ENCODE results near the gene TBCC.

Gene TBCC

GRCh38 chr6:42766163-42766670, 20.3 kb upstream of the TBCC start:
- no peak overlapping the region for H3K4me3 ChIP-seq (ENCODE audit: low read depth, low read length)
- H3K9ac ChIP-seq (ENCODE audit: low read depth, low read length) = no peak overlapping the region
- peaks cover 7% of the 10 kb centered on the region for H3K36me3 ChIP-seq (ENCODE audit: control insufficient read depth, insufficient read depth, low read length)
- H3K9me3 ChIP-seq (ENCODE audit: control insufficient read depth, insufficient read depth, low read length) = no peaks in the 10 kb centered on the region
- H3K27me3 ChIP-seq (ENCODE audit: control insufficient read depth, insufficient read depth, low read length) = no peaks in the 10 kb centered on the region
- peaks cover 6% of the 10 kb centered on the region for H3K4me1 ChIP-seq (ENCODE audit: control insufficient read depth, insufficient read depth, low read length)

DNA sequence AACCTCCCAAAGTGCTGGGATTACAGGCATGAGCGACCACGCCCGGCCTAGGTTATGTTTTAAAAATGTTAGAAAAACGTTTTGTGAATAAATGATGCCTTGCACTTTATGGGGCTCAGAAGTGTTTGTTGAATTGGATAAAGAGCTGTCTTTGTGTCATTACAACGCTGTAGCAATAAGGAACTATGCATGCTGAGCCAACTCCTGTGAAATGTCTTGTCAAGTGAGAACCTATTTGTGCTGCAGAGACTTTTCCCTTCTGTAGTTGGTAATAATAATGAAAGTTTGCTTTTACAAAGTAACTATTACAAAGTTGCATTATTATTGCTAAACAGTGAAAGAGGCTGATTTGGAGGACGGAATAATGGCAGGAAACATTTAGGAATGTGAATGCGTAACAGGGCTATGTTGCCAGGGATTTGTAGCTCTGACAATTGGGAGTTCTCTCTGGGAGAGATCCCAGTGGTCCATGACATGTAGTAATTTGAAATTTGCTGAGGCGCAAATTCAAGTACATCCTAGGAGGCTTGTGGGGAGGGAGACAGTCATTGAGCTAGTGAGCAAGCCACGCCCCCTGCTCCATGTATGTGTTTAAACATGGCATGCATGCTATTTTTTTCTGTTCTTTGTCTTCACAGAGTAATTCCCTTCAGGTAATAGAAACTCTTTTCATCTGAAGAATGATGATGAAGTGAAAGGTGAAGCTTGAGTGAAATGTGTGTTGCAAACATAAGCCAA, 19.2 kb upstream of the TBCC start:
- Histone ChIP-seq H3K9me3 (ENCODE audit: control insufficient read depth, insufficient read depth, low read length) (no peaks in the 10 kb centered on the region), H3K4me3 (ENCODE audit: low read depth, low read length) (no peak overlapping the region), H3K36me3 (ENCODE audit: control insufficient read depth, insufficient read depth, low read length) (peaks cover 7% of the 10 kb centered on the region), H3K27me3 (ENCODE audit: control insufficient read depth, insufficient read depth, low read length) (no peaks in the 10 kb centered on the region), H3K9ac (ENCODE audit: low read depth, low read length) (no peak overlapping the region), H3K4me1 (ENCODE audit: control insufficient read depth, insufficient read depth, low read length) (peaks cover 6% of the 10 kb centered on the region)

DNA sequence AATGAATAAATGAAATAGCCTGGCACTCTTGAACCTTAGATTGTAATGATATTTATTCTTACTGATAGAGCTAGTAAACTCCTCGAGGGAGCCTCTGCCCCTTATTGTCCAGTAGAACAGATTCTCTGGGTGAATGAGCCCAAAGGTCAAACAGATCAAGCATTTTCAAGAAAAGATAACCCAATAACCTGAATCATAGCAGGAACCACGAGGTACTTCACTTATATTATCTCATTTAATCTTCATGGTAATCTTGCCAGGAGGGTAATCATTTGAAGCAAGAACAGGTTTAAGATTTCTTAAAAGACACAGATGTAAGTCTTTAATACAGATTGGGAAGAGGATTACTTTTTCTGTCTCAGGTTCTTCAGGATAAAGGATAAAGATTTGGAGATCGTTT, 17.0 kb upstream of the TBCC start:
- no peaks in the 10 kb centered on the region for H3K27me3 ChIP-seq (ENCODE audit: control insufficient read depth, insufficient read depth, low read length)
- no peak overlapping the region for H3K4me3 ChIP-seq (ENCODE audit: low read depth, low read length)
- H3K9ac ChIP-seq (ENCODE audit: low read depth, low read length) = no peak overlapping the region
- peaks cover 10% of the 10 kb centered on the region for H3K4me1 ChIP-seq (ENCODE audit: control insufficient read depth, insufficient read depth, low read length)
- no peaks in the 10 kb centered on the region for H3K9me3 ChIP-seq (ENCODE audit: control insufficient read depth, insufficient read depth, low read length)
- H3K36me3 ChIP-seq (ENCODE audit: control insufficient read depth, insufficient read depth, low read length) = peaks cover 7% of the 10 kb centered on the region

DNA sequence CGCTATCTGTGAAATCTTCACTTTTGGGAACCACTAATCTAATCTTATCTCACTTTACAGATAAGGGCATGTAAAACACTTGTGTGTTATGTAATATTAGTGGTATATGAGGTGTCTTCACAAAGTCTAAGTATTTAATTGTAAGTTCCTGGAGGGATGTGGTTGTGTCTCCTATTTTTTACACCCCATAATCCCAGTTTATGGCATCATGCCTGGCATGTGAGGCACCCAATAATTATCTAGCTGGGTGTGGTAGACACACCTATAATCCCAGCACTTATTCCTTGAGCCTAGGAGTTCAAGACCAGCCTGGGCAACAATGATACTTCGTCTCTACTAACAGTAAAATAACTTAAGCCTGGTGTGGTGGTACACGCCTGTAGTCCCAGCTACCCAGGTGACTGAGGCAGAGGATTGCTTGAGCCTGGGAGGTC, 16.5 kb upstream of the TBCC start:
- H3K9me3 ChIP-seq (ENCODE audit: control insufficient read depth, insufficient read depth, low read length) = no peaks in the 10 kb centered on the region
- H3K27me3 ChIP-seq (ENCODE audit: control insufficient read depth, insufficient read depth, low read length) = no peaks in the 10 kb centered on the region
- no peak overlapping the region for H3K4me3 ChIP-seq (ENCODE audit: low read depth, low read length)
- H3K36me3 ChIP-seq (ENCODE audit: control insufficient read depth, insufficient read depth, low read length) = peaks cover 6% of the 10 kb centered on the region
- no peak overlapping the region for H3K9ac ChIP-seq (ENCODE audit: low read depth, low read length)
- peaks cover 12% of the 10 kb centered on the region for H3K4me1 ChIP-seq (ENCODE audit: control insufficient read depth, insufficient read depth, low read length)

GRCh38 chr6:42761287-42762067, 15.6 kb upstream of the TBCC start:
- H3K36me3 ChIP-seq (ENCODE audit: control insufficient read depth, insufficient read depth, low read length) = peaks cover 4% of the 10 kb centered on the region
- H3K27me3 ChIP-seq (ENCODE audit: control insufficient read depth, insufficient read depth, low read length) = no peaks in the 10 kb centered on the region
- H3K9me3 ChIP-seq (ENCODE audit: control insufficient read depth, insufficient read depth, low read length) = no peaks in the 10 kb centered on the region
- no peak overlapping the region for H3K9ac ChIP-seq (ENCODE audit: low read depth, low read length)
- H3K4me1 ChIP-seq (ENCODE audit: control insufficient read depth, insufficient read depth, low read length) = peaks cover 14% of the 10 kb centered on the region
- H3K4me3 ChIP-seq (ENCODE audit: low read depth, low read length) = no peak overlapping the region

DNA sequence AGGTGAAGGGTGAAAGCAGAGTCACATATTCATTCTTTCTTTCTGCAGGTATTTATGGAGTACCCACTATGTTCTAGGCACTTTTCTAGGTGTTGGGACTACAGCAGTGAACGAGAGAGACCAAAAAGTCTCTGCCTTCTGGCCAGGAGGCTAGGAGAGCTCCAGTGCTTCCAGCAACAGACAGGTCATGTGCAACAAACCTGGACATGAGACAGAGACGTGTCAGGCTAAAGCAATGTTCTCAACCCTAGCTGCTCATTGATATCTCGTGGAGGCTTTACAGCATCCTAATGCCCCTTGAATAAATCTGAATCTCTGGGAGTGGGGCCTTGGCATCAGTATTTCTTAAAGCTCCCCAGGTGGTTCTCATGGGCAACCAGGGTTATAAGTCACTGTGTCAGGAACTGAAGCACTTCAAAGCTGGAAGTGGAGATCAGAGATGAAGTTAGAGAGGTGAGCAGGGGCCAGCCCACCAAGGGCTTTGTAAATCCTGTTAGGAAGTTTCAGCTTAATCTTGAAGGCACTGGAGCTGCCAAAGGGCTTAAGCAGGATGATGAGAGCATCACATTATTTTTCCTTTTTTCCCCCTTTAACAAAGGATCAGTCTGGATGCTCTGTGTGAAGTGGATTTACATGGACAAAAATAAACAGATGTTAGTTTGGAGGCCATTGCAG, 13.0 kb upstream of the TBCC start:
- Histone ChIP-seq H3K4me3 (ENCODE audit: low read depth, low read length) (no peak overlapping the region), H3K4me1 (ENCODE audit: control insufficient read depth, insufficient read depth, low read length) (peaks cover 18% of the 10 kb centered on the region), H3K9ac (ENCODE audit: low read depth, low read length) (no peak overlapping the region), H3K36me3 (ENCODE audit: control insufficient read depth, insufficient read depth, low read length) (peaks cover 4% of the 10 kb centered on the region), H3K9me3 (ENCODE audit: control insufficient read depth, insufficient read depth, low read length) (no peaks in the 10 kb centered on the region), H3K27me3 (ENCODE audit: control insufficient read depth, insufficient read depth, low read length) (no peaks in the 10 kb centered on the region)

GRCh38 chr6:42756722-42757121, 10.8 kb upstream of the TBCC start:
- H3K36me3 ChIP-seq (ENCODE audit: control insufficient read depth, insufficient read depth, low read length) = no peaks in the 10 kb centered on the region
- H3K4me3 ChIP-seq (ENCODE audit: low read depth, low read length) = no peak overlapping the region
- H3K9ac ChIP-seq (ENCODE audit: low read depth, low read length) = no peak overlapping the region
- H3K9me3 ChIP-seq (ENCODE audit: control insufficient read depth, insufficient read depth, low read length) = no peaks in the 10 kb centered on the region
- H3K4me1 ChIP-seq (ENCODE audit: control insufficient read depth, insufficient read depth, low read length) = peaks cover 15% of the 10 kb centered on the region
- no peaks in the 10 kb centered on the region for H3K27me3 ChIP-seq (ENCODE audit: control insufficient read depth, insufficient read depth, low read length)

DNA sequence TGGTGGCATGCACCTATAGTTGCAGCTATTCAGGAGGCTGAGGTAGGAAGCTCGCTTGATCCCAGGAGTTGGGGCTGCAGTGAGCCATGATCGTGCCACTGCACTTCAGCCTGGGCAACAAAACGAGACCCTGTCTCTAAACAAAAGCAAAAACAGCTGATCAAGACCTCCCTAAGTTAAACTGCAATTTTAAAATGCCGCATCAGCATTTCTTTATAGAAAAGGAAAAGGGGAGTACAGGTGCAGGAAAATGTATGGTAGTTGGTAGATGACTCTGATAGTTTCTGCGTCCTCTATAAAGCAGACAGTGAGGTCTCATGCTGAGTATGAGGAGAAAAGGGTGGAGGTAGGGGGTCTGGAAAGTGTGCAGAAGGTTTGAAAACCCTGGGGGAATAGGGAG, 8.9 kb upstream of the TBCC start:
- Histone ChIP-seq H3K27me3 (ENCODE audit: control insufficient read depth, insufficient read depth, low read length) (no peaks in the 10 kb centered on the region), H3K4me1 (ENCODE audit: control insufficient read depth, insufficient read depth, low read length) (peaks cover 16% of the 10 kb centered on the region), H3K9me3 (ENCODE audit: control insufficient read depth, insufficient read depth, low read length) (no peaks in the 10 kb centered on the region), H3K9ac (ENCODE audit: low read depth, low read length) (no peak overlapping the region), H3K4me3 (ENCODE audit: low read depth, low read length) (no peak overlapping the region), H3K36me3 (ENCODE audit: control insufficient read depth, insufficient read depth, low read length) (no peaks in the 10 kb centered on the region)

DNA sequence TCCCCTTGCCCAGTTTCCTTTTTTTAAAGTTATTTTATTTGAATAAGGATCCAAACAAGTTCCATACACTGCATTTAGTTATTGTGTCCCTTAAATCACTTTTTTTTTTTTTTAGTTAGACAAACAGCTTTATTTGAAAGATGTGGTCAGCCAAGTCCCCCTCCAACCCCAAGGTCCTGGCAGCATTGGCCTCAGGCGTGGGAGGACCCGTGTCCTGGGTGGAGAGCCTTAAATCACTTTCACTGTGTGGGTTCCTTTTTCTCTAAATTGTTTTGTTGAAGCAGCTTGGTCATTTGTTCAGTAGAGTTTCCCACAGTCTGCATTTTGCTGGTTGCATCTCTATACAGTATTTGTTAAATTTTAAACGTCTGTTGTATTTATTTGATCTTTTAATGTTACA, 5.2 kb upstream of the TBCC start:
- no peaks in the 10 kb centered on the region for H3K27me3 ChIP-seq (ENCODE audit: control insufficient read depth, insufficient read depth, low read length)
- H3K4me3 ChIP-seq (ENCODE audit: low read depth, low read length) = no peak overlapping the region
- H3K4me1 ChIP-seq (ENCODE audit: control insufficient read depth, insufficient read depth, low read length) = peaks cover 4% of the 10 kb centered on the region
- H3K36me3 ChIP-seq (ENCODE audit: control insufficient read depth, insufficient read depth, low read length) = no peaks in the 10 kb centered on the region
- H3K9ac ChIP-seq (ENCODE audit: low read depth, low read length) = no peak overlapping the region
- no peaks in the 10 kb centered on the region for H3K9me3 ChIP-seq (ENCODE audit: control insufficient read depth, insufficient read depth, low read length)

DNA sequence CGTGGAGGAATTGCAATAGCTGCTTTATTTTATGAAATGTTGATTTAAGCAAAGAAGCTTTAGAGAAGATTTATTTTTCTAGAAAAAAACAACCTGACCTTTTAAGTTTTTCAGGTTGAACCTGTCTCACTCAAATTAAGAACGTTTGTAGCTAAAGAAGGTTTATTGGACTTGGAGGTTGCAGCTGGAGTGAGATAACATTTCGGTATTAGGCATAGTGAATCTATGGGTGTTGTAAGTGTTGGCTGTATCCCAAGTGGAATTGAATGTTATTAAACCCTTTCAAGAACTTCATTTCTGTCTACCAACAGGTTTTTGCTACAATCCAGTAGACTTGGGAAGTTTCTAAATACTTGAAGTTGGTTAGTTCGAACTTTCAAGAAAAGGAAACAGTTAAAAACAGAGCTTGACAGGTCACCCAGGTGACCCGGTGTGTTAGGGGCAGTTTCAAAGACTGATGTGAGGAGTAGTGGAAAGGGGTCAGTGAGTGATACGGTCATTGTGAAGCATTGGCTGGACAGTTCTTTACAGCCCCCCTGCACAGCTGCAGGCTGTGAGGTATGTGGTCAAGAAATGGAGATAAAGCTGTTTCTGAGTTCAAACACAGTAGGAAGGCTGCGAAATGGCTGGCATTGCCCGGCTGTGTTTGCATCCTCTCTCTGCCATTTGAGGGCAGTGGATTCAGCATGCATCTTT, 2.4 kb upstream of the TBCC start:
- Histone ChIP-seq H3K36me3 (ENCODE audit: control insufficient read depth, insufficient read depth, low read length) (no peaks in the 10 kb centered on the region), H3K4me3 (ENCODE audit: low read depth, low read length) (peak overlapping the region; percentile 92), H3K4me1 (ENCODE audit: control insufficient read depth, insufficient read depth, low read length) (peaks cover 2% of the 10 kb centered on the region), H3K9me3 (ENCODE audit: control insufficient read depth, insufficient read depth, low read length) (no peaks in the 10 kb centered on the region), H3K27me3 (ENCODE audit: control insufficient read depth, insufficient read depth, low read length) (no peaks in the 10 kb centered on the region), H3K9ac (ENCODE audit: low read depth, low read length) (no peak overlapping the region)
